Limb (tissue), 2 donors: Measurements from ENCODE around the gene RBP4.

Experiments
- DNase-seq, 2 donors: peaks; one replicate each; pipeline ENCODE4 v3.0.0-alpha.2; 2016; ENCODE audit errors: extremely low spot score in 2 of 2

RBP4 gene

GRCh38 chr10:93596539-93596938, 4.5 kb downstream of the RBP4 start:
- no peak for DNase-seq

GRCh38 chr10:93595378-93596161, 5.5 kb downstream of the RBP4 start:
- no peak for DNase-seq

GRCh38 chr10:93594518-93594917, 6.5 kb downstream of the RBP4 start:
- no peak for DNase-seq

- no peak for DNase-seq
These were observed 7.3 kb downstream of the RBP4 start for GRCh38 chr10:93593749-93594148.

GRCh38 chr10:93593254-93593653, 7.8 kb downstream of the RBP4 start:
- DNase-seq = no peak

- no peak for DNase-seq
These were observed 9.8 kb downstream of the RBP4 start for GRCh38 chr10:93591065-93591808.

- DNase-seq = no peak
These were observed 10.4 kb downstream of the RBP4 start for GRCh38 chr10:93590638-93591037.

- DNase-seq = no peak
These were observed 11.1 kb downstream of the RBP4 start for GRCh38 chr10:93589648-93590562.

GRCh38 chr10:93584445-93584844, 16.6 kb downstream of the RBP4 start:
- no peak for DNase-seq

GRCh38 chr10:93580828-93581227, 20.2 kb downstream of the RBP4 start:
- DNase-seq = peak in 1 of 2 donors; percentile 53

- DNase-seq = no peak
These were observed 20.9 kb downstream of the RBP4 start for GRCh38 chr10:93579985-93580711.

GRCh38 chr10:93579089-93579488, 21.9 kb downstream of the RBP4 start:
- DNase-seq = no peak

GRCh38 chr10:93577565-93577964, 23.5 kb downstream of the RBP4 start:
- DNase-seq = no peak

- no peak for DNase-seq
These were observed 24.1 kb downstream of the RBP4 start for GRCh38 chr10:93576888-93577287.

- DNase-seq = no peak
These were observed 27.1 kb downstream of the RBP4 start for GRCh38 chr10:93573924-93574323.

GRCh38 chr10:93573051-93573909, 27.8 kb downstream of the RBP4 start:
- DNase-seq = no peak

GRCh38 chr10:93572606-93573005, 28.4 kb downstream of the RBP4 start:
- no peak for DNase-seq

- no peak for DNase-seq
These were observed 30.7 kb downstream of the RBP4 start for GRCh38 chr10:93570383-93570782.

- no peak for DNase-seq
These were observed 33.0 kb downstream of the RBP4 start for GRCh38 chr10:93568105-93568390.
